GM12801 (cell line): Measurements from ENCODE around the gene TCERG1L.

Experiments used
- CTCF ChIP-seq: IDR thresholded peaks from one replicate; pipeline ENCODE4 v1.5.1; 2011; ENCODE audit warnings: control low read depth; ENCODE audit not compliant: insufficient read length; ENCODE audit errors: extremely low read depth

Gene TCERG1L

GRCh38 chr10:131177431-131178327, 133.8 kb downstream of the TCERG1L start:
- no peak for TF ChIP-seq CTCF

- TF ChIP-seq CTCF: no peak
Measured at GRCh38 chr10:131176907-131177306, 134.6 kb downstream of the TCERG1L start.

GRCh38 chr10:131175891-131176290, 135.6 kb downstream of the TCERG1L start:
- no peak for TF ChIP-seq CTCF

GRCh38 chr10:131174651-131175540, 136.6 kb downstream of the TCERG1L start:
- no peak for TF ChIP-seq CTCF

GRCh38 chr10:131174211-131174565, 137.3 kb downstream of the TCERG1L start:
- no peak for TF ChIP-seq CTCF

- no peak for TF ChIP-seq CTCF
Measured at GRCh38 chr10:131173484-131174210, 137.9 kb downstream of the TCERG1L start.

GRCh38 chr10:131172433-131172832, 139.1 kb downstream of the TCERG1L start:
- TF ChIP-seq CTCF: no peak
